Natural killer cell (primary cell): ENCODE data around the gene LRP1-AS. TPM values are rescaled to one million over a fixed set of nuclear protein-coding genes. Genes with fewer than 3 reads are reported as not detected.

Experiments
- ATAC-seq, 3 donors: fragments of 150-1000 bp in 2 of 3; fragments of 200-7000 bp in 1 of 3; cut with Tn5 transposase; 1 replicate in 1 of 3; 2 replicates in 2 of 3; pipeline ENCODE4 v1.10.0; 2021; ENCODE audit warnings: mild to moderate bottlenecking in 2 of 3, moderate library complexity in 2 of 3
- DNase-seq, 2 donors: peaks; one replicate each; pipeline versions ENCODE4 v3.0.0 to v3.0.0-alpha.2; 2013 to 2021; ENCODE audit warnings: mixed read lengths in 1 of 2
- H3K27ac ChIP-seq: one replicate; pipeline ENCODE4 v1.5.1; 2013; ENCODE audit warnings: mild to moderate bottlenecking, low read length
- H3K27me3 ChIP-seq: one replicate; pipeline ENCODE4 v1.6.1; 2013; ENCODE audit warnings: low read length; ENCODE audit not compliant: control insufficient read depth, insufficient read depth
- H3K36me3 ChIP-seq: one replicate; pipeline ENCODE4 v1.6.1; 2013; ENCODE audit warnings: low read length; ENCODE audit not compliant: control insufficient read depth, insufficient read depth
- H3K4me1 ChIP-seq: one replicate; pipeline ENCODE4 v1.6.1; 2013; ENCODE audit warnings: low read length; ENCODE audit not compliant: control insufficient read depth, insufficient read depth
- H3K4me3 ChIP-seq: one replicate; pipeline ENCODE4 v1.5.1; 2013; ENCODE audit warnings: low read length
- H3K9me3 ChIP-seq: one replicate; pipeline ENCODE4 v1.6.1; 2013; ENCODE audit warnings: low read length; ENCODE audit not compliant: control insufficient read depth, insufficient read depth
- H3K27ac Mint-ChIP-seq, 2 donors: one replicate each; pipeline ENCODE4 v1.8.0; 2022; ENCODE audit warnings: mild to moderate bottlenecking in 2 of 2, mixed read lengths in 2 of 2, moderate library complexity in 1 of 2
- H3K27me3 Mint-ChIP-seq, 2 donors: one replicate each; pipeline ENCODE4 v1.8.0; 2022; ENCODE audit warnings: low read depth in 2 of 2, mixed read lengths in 2 of 2
- H3K36me3 Mint-ChIP-seq: one replicate; pipeline ENCODE4 v1.8.0; 2022; ENCODE audit warnings: mixed read lengths
- H3K4me1 Mint-ChIP-seq, 2 donors: one replicate each; pipeline ENCODE4 v1.8.0; 2022; ENCODE audit warnings: mixed read lengths in 2 of 2
- H3K4me3 Mint-ChIP-seq: one replicate; pipeline ENCODE4 v1.8.0; 2022; ENCODE audit warnings: mild to moderate bottlenecking, moderate library complexity, mixed read lengths
- H3K9me3 Mint-ChIP-seq, 2 donors: one replicate each; pipeline ENCODE4 v1.8.0; 2022; ENCODE audit warnings: mixed read lengths in 2 of 2
- CTCF ChIP-seq: fragments of 200-600 bp; IDR thresholded peaks from one replicate; pipeline ENCODE4 v1.8.0; 2022; ENCODE audit warnings: antibody characterized with exemption
- WGBS: methylation state at CpG from one replicate; pipeline ENCODE4 v1.1.7; 2013; ENCODE audit warnings: missing lambda C conversion rate; ENCODE audit not compliant: insufficient coverage; 5-methylcytosine and 5-hydroxymethylcytosine counted together
- intact Hi-C: fragments of 100-400 bp; cut with micrococcal nuclease; formaldehyde crosslinking; loops from one replicate; pipeline ENCODE4 v1.14.2; 2022
- total RNA-seq, 4 donors: library from RNA; stranded (reverse); fragments of 120-200 nt in 1 of 4; gene quantifications; one replicate each; pipeline versions ENCODE4 v1.2.3 to v1.2.4, GENCODE V29; 2013 to 2022

LRP1-AS gene
- total RNA-seq, 3 donors from 2014 or later (not counting 1 experiment from before 2014, with no cell fraction given), result not detected

DNA sequence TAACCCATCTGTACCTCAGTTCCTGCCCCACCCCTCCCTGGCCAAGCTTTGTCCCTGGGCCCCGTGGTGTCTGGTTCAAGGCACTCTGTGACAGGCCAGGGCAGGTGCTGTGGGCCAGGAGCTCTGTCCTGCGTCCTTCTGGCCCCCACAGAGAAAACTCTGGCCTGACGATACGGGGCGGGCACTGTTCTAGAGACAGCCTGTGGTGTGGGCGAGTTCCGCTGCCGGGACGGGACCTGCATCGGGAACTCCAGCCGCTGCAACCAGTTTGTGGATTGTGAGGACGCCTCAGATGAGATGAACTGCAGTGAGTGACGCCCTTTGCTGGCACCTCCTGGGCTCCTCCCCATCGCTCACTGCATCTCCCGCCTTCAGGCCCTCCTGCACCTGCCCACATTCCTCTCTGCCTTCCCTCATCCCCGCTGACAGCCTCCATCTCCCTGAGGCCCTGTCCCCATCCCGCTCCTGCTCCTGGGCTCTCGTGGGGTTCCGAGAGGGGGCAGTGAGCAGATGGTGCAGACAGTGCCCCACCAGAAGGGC, 46.4 kb upstream of the LRP1-AS start:
- intact Hi-C loops, result no loop called here
- DNase-seq, result no peak
- Histone ChIP-seq H3K4me1 (peaks cover 17% of the 10 kb centered on the region), H3K9me3 (no peaks in the 10 kb centered on the region), H3K27me3 (no peaks in the 10 kb centered on the region), H3K4me3 (no peak overlapping the region), H3K27ac (no peak overlapping the region), H3K36me3 (no peaks in the 10 kb centered on the region)
- Mint-ChIP-seq H3K4me3 (no peak overlapping the region), H3K9me3 (no peaks in the 10 kb centered on the region), H3K27me3 (peaks cover 7 to 15% of the 10 kb centered on the region in 2 donors), H3K4me1 (peaks cover 9 to 13% of the 10 kb centered on the region in 2 donors), H3K27ac (no peak overlapping the region), H3K36me3 (no peaks in the 10 kb centered on the region)
- no peak for TF ChIP-seq CTCF
- no peak for ATAC-seq
- 91% methylated on average over 19 of the region's 19 CpGs for WGBS

GRCh38 chr12:57192920-57193319, 45.5 kb upstream of the LRP1-AS start:
- H3K9me3 ChIP-seq, result no peaks in the 10 kb centered on the region
- no peaks in the 10 kb centered on the region for H3K36me3 ChIP-seq
- no peak overlapping the region for H3K27ac ChIP-seq
- peaks cover 17% of the 10 kb centered on the region for H3K4me1 ChIP-seq
- H3K27me3 Mint-ChIP-seq, result peaks cover 7 to 14% of the 10 kb centered on the region in 2 donors
- no peak overlapping the region for H3K27ac Mint-ChIP-seq
- H3K4me3 Mint-ChIP-seq, result no peak overlapping the region
- no peak for DNase-seq
- peaks cover 9 to 13% of the 10 kb centered on the region in 2 donors for H3K4me1 Mint-ChIP-seq
- 94% methylated on average over 16 of the region's 16 CpGs for WGBS
- intact Hi-C loops, result no loop called here
- no peaks in the 10 kb centered on the region for H3K9me3 Mint-ChIP-seq
- H3K36me3 Mint-ChIP-seq, result no peaks in the 10 kb centered on the region
- no peak for TF ChIP-seq CTCF
- H3K4me3 ChIP-seq, result no peak overlapping the region
- H3K27me3 ChIP-seq, result no peaks in the 10 kb centered on the region
- ATAC-seq, result no peak

- WGBS, result 92% methylated on average over 11 of the region's 11 CpGs
- no peak for ATAC-seq
- no peaks in the 10 kb centered on the region for H3K9me3 ChIP-seq
- peaks cover 12% of the 10 kb centered on the region for H3K4me1 ChIP-seq
- no peaks in the 10 kb centered on the region for H3K36me3 ChIP-seq
- no peak overlapping the region for H3K4me3 ChIP-seq
- H3K9me3 Mint-ChIP-seq, result no peaks in the 10 kb centered on the region
- no peak overlapping the region for H3K27ac ChIP-seq
- intact Hi-C loops, result no loop called here
- no peak overlapping the region for H3K4me3 Mint-ChIP-seq
- DNase-seq, result no peak
- peaks cover 7 to 10% of the 10 kb centered on the region in 2 donors for H3K4me1 Mint-ChIP-seq
- H3K27me3 ChIP-seq, result no peaks in the 10 kb centered on the region
- H3K27ac Mint-ChIP-seq, result no peak overlapping the region
- no peak for TF ChIP-seq CTCF
- peaks cover 5 to 7% of the 10 kb centered on the region in 2 donors for H3K27me3 Mint-ChIP-seq
- no peaks in the 10 kb centered on the region for H3K36me3 Mint-ChIP-seq
These were observed 44.0 kb upstream of the LRP1-AS start for GRCh38 chr12:57191410-57191809.

DNA sequence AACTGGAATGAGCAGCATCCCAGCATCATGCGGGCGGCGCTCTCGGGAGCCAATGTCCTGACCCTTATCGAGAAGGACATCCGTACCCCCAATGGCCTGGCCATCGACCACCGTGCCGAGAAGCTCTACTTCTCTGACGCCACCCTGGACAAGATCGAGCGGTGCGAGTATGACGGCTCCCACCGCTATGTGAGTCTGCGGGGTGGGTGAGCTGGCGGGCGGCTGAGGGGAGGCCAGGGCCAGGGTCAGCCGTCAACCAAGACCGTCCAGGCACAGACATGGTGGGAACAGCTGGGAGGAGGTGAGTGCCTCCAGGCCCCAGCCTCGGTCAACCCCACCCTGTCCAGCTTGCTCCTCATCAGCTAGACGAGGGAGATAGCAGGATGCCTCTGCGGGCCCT, 43.4 kb upstream of the LRP1-AS start:
- Mint-ChIP-seq H3K36me3 (no peaks in the 10 kb centered on the region), H3K9me3 (no peaks in the 10 kb centered on the region), H3K4me1 (peaks cover 1 to 4% of the 10 kb centered on the region in 2 donors), H3K27ac (no peak overlapping the region), H3K27me3 (peaks cover 3 to 7% of the 10 kb centered on the region in 2 donors), H3K4me3 (no peak overlapping the region)
- WGBS, result 94% methylated on average over 23 of the region's 23 CpGs
- H3K4me1 ChIP-seq, result peaks cover 7% of the 10 kb centered on the region
- H3K27ac ChIP-seq, result no peak overlapping the region
- H3K4me3 ChIP-seq, result no peak overlapping the region
- no peak for TF ChIP-seq CTCF
- H3K9me3 ChIP-seq, result no peaks in the 10 kb centered on the region
- ATAC-seq (no peak), DNase-seq (no peak)
- no peaks in the 10 kb centered on the region for H3K36me3 ChIP-seq
- H3K27me3 ChIP-seq, result no peaks in the 10 kb centered on the region
- intact Hi-C loops, result no loop called here
